ENCODE measurements around the gene NEU4.

The NEU4 gene

GRCh38 chr2:241859436-241860183 is 50.6 kb downstream of the NEU4 start:
- no peak overlapping the region for H3K4me3 ChIP-seq (ENCODE audit: low read depth, low read length)
- H3K27me3 ChIP-seq (ENCODE audit: control insufficient read depth, insufficient read depth, low read length): no peaks in the 10 kb centered on the region
- no peaks in the 10 kb centered on the region for H3K9me3 ChIP-seq (ENCODE audit: control insufficient read depth, insufficient read depth, low read length)
- no peak overlapping the region for H3K9ac ChIP-seq (ENCODE audit: low read depth, low read length)
- no peak overlapping the region for H3K27ac ChIP-seq (ENCODE audit: low read depth, low read length)
- peaks cover 2% of the 10 kb centered on the region; the same call in 1 of the 2 replicates for H3K4me1 ChIP-seq (ENCODE audit: control insufficient read depth, insufficient read depth, low read length)
- H3K36me3 ChIP-seq (ENCODE audit: control insufficient read depth, insufficient read depth, low read length): no peaks in the 10 kb centered on the region

GRCh38 chr2:241860184-241861078 is 51.4 kb downstream of the NEU4 start:
- Histone ChIP-seq H3K27ac (ENCODE audit: low read depth, low read length) (no peak overlapping the region), H3K27me3 (ENCODE audit: control insufficient read depth, insufficient read depth, low read length) (no peaks in the 10 kb centered on the region), H3K9me3 (ENCODE audit: control insufficient read depth, insufficient read depth, low read length) (no peaks in the 10 kb centered on the region), H3K36me3 (ENCODE audit: control insufficient read depth, insufficient read depth, low read length) (no peaks in the 10 kb centered on the region), H3K4me1 (ENCODE audit: control insufficient read depth, insufficient read depth, low read length) (peaks cover 2% of the 10 kb centered on the region; the same call in 1 of the 2 replicates), H3K9ac (ENCODE audit: low read depth, low read length) (no peak overlapping the region), H3K4me3 (ENCODE audit: low read depth, low read length) (no peak overlapping the region)

GRCh38 chr2:241861264-241861663 is 52.3 kb downstream of the NEU4 start:
- Histone ChIP-seq H3K4me1 (ENCODE audit: control insufficient read depth, insufficient read depth, low read length) (peaks cover 2% of the 10 kb centered on the region; the same call in 1 of the 2 replicates), H3K27me3 (ENCODE audit: control insufficient read depth, insufficient read depth, low read length) (no peaks in the 10 kb centered on the region), H3K9ac (ENCODE audit: low read depth, low read length) (no peak overlapping the region), H3K9me3 (ENCODE audit: control insufficient read depth, insufficient read depth, low read length) (no peaks in the 10 kb centered on the region), H3K27ac (ENCODE audit: low read depth, low read length) (no peak overlapping the region), H3K36me3 (ENCODE audit: control insufficient read depth, insufficient read depth, low read length) (no peaks in the 10 kb centered on the region), H3K4me3 (ENCODE audit: low read depth, low read length) (no peak overlapping the region)

- 0 out of 2 replicates have a peak, but pooled peaks cover 2% of the 10 kb centered on the region for H3K27me3 ChIP-seq (ENCODE audit: control insufficient read depth, insufficient read depth, low read length)
- H3K27ac ChIP-seq (ENCODE audit: low read depth, low read length): no peak overlapping the region
- peaks cover 2% of the 10 kb centered on the region; the same call in 1 of the 2 replicates for H3K4me1 ChIP-seq (ENCODE audit: control insufficient read depth, insufficient read depth, low read length)
Observed at GRCh38 chr2:241862093-241862492, 53.1 kb downstream of the NEU4 start.

GRCh38 chr2:241862775-241863535 is 54.0 kb downstream of the NEU4 start:
- Histone ChIP-seq H3K27ac (ENCODE audit: low read depth, low read length) (no peak overlapping the region), H3K27me3 (ENCODE audit: control insufficient read depth, insufficient read depth, low read length) (0 out of 2 replicates have a peak, but pooled peaks cover 3% of the 10 kb centered on the region), H3K4me1 (ENCODE audit: control insufficient read depth, insufficient read depth, low read length) (peaks cover 2% of the 10 kb centered on the region; the same call in 1 of the 2 replicates), H3K36me3 (ENCODE audit: control insufficient read depth, insufficient read depth, low read length) (no peaks in the 10 kb centered on the region), H3K9me3 (ENCODE audit: control insufficient read depth, insufficient read depth, low read length) (no peaks in the 10 kb centered on the region), H3K9ac (ENCODE audit: low read depth, low read length) (no peak overlapping the region), H3K4me3 (ENCODE audit: low read depth, low read length) (no peak overlapping the region)

More at GRCh38 chr2:241862093-241862492, 53.1 kb downstream of the NEU4 start:
- Histone ChIP-seq H3K9ac (ENCODE audit: low read depth, low read length) (no peak overlapping the region), H3K4me3 (ENCODE audit: low read depth, low read length) (no peak overlapping the region), H3K9me3 (ENCODE audit: control insufficient read depth, insufficient read depth, low read length) (no peaks in the 10 kb centered on the region), H3K36me3 (ENCODE audit: control insufficient read depth, insufficient read depth, low read length) (no peaks in the 10 kb centered on the region)

GRCh38 chr2:241863536-241863954 is 54.6 kb downstream of the NEU4 start:
- H3K27ac ChIP-seq (ENCODE audit: low read depth, low read length): no peak overlapping the region
- H3K4me3 ChIP-seq (ENCODE audit: low read depth, low read length): no peak overlapping the region
- no peaks in the 10 kb centered on the region for H3K9me3 ChIP-seq (ENCODE audit: control insufficient read depth, insufficient read depth, low read length)
- no peak overlapping the region for H3K9ac ChIP-seq (ENCODE audit: low read depth, low read length)
- H3K36me3 ChIP-seq (ENCODE audit: control insufficient read depth, insufficient read depth, low read length): no peaks in the 10 kb centered on the region
- H3K27me3 ChIP-seq (ENCODE audit: control insufficient read depth, insufficient read depth, low read length): 0 out of 2 replicates have a peak, but pooled peaks cover 3% of the 10 kb centered on the region
- H3K4me1 ChIP-seq (ENCODE audit: control insufficient read depth, insufficient read depth, low read length): peaks cover 2% of the 10 kb centered on the region; the same call in 1 of the 2 replicates

- H3K27me3 ChIP-seq (ENCODE audit: control insufficient read depth, insufficient read depth, low read length): 0 out of 2 replicates have a peak, but pooled peaks cover 3% of the 10 kb centered on the region
- H3K4me1 ChIP-seq (ENCODE audit: control insufficient read depth, insufficient read depth, low read length): peaks cover under 1% of the 10 kb centered on the region; the same call in 1 of the 2 replicates
- H3K27ac ChIP-seq (ENCODE audit: low read depth, low read length): no peak overlapping the region
- H3K36me3 ChIP-seq (ENCODE audit: control insufficient read depth, insufficient read depth, low read length): no peaks in the 10 kb centered on the region
- no peak overlapping the region for H3K9ac ChIP-seq (ENCODE audit: low read depth, low read length)
- no peak overlapping the region for H3K4me3 ChIP-seq (ENCODE audit: low read depth, low read length)
- H3K9me3 ChIP-seq (ENCODE audit: control insufficient read depth, insufficient read depth, low read length): no peaks in the 10 kb centered on the region
Observed at GRCh38 chr2:241864168-241864849, 55.3 kb downstream of the NEU4 start.

GRCh38 chr2:241864850-241865213 is 55.8 kb downstream of the NEU4 start:
- Histone ChIP-seq H3K9ac (ENCODE audit: low read depth, low read length) (no peak overlapping the region), H3K9me3 (ENCODE audit: control insufficient read depth, insufficient read depth, low read length) (no peaks in the 10 kb centered on the region), H3K4me3 (ENCODE audit: low read depth, low read length) (no peak overlapping the region), H3K27ac (ENCODE audit: low read depth, low read length) (no peak overlapping the region), H3K4me1 (ENCODE audit: control insufficient read depth, insufficient read depth, low read length) (no peaks in the 10 kb centered on the region; the same call in 1 of the 2 replicates), H3K27me3 (ENCODE audit: control insufficient read depth, insufficient read depth, low read length) (0 out of 2 replicates have a peak, but pooled peaks cover 3% of the 10 kb centered on the region), H3K36me3 (ENCODE audit: control insufficient read depth, insufficient read depth, low read length) (no peaks in the 10 kb centered on the region)

- H3K9me3 ChIP-seq (ENCODE audit: control insufficient read depth, insufficient read depth, low read length): no peaks in the 10 kb centered on the region
- H3K4me1 ChIP-seq (ENCODE audit: control insufficient read depth, insufficient read depth, low read length): no peaks in the 10 kb centered on the region; the same call in 1 of the 2 replicates
- H3K4me3 ChIP-seq (ENCODE audit: low read depth, low read length): no peak overlapping the region
- no peak overlapping the region for H3K9ac ChIP-seq (ENCODE audit: low read depth, low read length)
- H3K36me3 ChIP-seq (ENCODE audit: control insufficient read depth, insufficient read depth, low read length): no peaks in the 10 kb centered on the region
- no peak overlapping the region for H3K27ac ChIP-seq (ENCODE audit: low read depth, low read length)
- H3K27me3 ChIP-seq (ENCODE audit: control insufficient read depth, insufficient read depth, low read length): 0 out of 2 replicates have a peak, but pooled peaks cover 3% of the 10 kb centered on the region
Observed at GRCh38 chr2:241865416-241865956, 56.5 kb downstream of the NEU4 start.
